HAP-1 (cell line): Measurements from ENCODE around the gene DNAJC30.
"Not testable (repeated sequence)": the region's sequence is repeated elsewhere in the genome, so short reads cannot be mapped to it uniquely, and the experiment has no call there.

Experiments used
- DNase-seq, 2 experiments: peaks; one replicate each; pipeline ENCODE4 v3.0.0-alpha.2; 2016 to 2020; ENCODE audit warnings: low spot score in 2 of 2
- H3K27me3 ChIP-seq: fragments of 250-450 bp; sonication (Bioruptor Pico); 2 replicates; pipeline ENCODE4 v1.5.1; 2020; ENCODE audit warnings: low read depth, mild to moderate bottlenecking, moderate library complexity
- H3K36me3 ChIP-seq: fragments of 250-450 bp; sonication (Bioruptor Pico); replicated peaks from 2 replicates; pipeline ENCODE4 v1.5.1; 2020; ENCODE audit warnings: mild to moderate bottlenecking
- H3K4me1 ChIP-seq: fragments of 250-450 bp; sonication (Bioruptor Pico); 2 replicates; pipeline ENCODE4 v1.5.1; 2020; ENCODE audit warnings: mild to moderate bottlenecking
- H3K4me3 ChIP-seq: fragments of 250-450 bp; sonication (Bioruptor Pico); 2 replicates; pipeline ENCODE4 v1.5.1; 2020; ENCODE audit warnings: mild to moderate bottlenecking, moderate library complexity
- H3K9me3 ChIP-seq: fragments of 250-450 bp; sonication (Bioruptor Pico); 2 replicates; pipeline ENCODE4 v1.5.1; 2020; ENCODE audit warnings: mild to moderate bottlenecking, moderate library complexity
- in situ Hi-C: fragments of 300-500 bp; cut with MboI; formaldehyde crosslinking; loops from 3 replicates; pipeline ENCODE4 v1.14.3; 2020; ENCODE audit warnings: low sequenced_read_pairs, inconsistent platforms, mixed read lengths

Gene DNAJC30

DNA sequence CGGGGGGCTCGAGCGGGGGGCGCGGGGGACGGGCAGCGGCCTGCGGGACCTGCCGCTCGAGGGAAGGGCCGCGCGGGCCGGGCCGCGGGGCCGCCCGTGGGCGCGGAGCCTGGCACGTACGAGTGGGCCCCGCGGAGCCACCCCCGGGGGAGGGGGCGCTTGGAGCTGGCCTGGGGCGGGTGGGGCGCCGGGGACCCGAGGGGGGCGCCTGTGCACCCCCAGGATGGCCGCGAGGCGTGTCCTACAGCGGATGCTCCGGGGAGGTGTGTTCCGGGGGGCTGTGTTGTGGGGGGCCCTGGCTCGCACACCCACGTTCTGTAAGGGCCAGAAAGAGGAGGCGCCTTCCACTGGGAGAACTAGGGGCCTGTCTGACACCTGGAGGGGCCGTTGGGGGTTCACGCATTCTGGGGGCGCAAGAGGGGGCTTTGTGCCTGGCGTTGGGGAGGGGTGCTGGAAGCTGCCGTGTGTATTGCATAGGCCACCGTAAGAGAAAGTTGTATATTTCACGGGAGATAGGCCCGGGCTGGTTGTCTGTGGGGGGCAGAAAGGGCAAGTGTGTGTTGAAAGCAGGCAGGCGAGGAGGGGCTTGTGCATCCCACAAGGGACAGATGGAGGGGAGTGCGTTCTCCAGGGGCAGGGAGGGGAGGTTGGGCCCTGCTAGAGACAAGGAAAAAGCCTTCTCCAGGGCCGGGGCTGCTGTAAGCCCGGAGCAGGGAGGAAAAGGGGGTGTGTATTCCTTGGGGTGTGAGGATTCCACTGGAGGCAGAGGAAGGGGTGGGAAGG is 15.0 kb downstream of the DNAJC30 start:
- peak; percentile 24 to 62 for DNase-seq
- Histone ChIP-seq H3K36me3 (peaks cover 3% of the 10 kb centered on the region; the same call in 1 of the 2 replicates), H3K9me3 (no peaks in the 10 kb centered on the region; the same call in 1 of the 2 replicates), H3K4me1 (no peaks in the 10 kb centered on the region; the same call in 1 of the 2 replicates), H3K27me3 (0 out of 2 replicates have a peak, but pooled peaks cover 3% of the 10 kb centered on the region), H3K4me3 (peak overlapping the region; percentile 51)
- in situ Hi-C loops: no loop called here

DNA sequence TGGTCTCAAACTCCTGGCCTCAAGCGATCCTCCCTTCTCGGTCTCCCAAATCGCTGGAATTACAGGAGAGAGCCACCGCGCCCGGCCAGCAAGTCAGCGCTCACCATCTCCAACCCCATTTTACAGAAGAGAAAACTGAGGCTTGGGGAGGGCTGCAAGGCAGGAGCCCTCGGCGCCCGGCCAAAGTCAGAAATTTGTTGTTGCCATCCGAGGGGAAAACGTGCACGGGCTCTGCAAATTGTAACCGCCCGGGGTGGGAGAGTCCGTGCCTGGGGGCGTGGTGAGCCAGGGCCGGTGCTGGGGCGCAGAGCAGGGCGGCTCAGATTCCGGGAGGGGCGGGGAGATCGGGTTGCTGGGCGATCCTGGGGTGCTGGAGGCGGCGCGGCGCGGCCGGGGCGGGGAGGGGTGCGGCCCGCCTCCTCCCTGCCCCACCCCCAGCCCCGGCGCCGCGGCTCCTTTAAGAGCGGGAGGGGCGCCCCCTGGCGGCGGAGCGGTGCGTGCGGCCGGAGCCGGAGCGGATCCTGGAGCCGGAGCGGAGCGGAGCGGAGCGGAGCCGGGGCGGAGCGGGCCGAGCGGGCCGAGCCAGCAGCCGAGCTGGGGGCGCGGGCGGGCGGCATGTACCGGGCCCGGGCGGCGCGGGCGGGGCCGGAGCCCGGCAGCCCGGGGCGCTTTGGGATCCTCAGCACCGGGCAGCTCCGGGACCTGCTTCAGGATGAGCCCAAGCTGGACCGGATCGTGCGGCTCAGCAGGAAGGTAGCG is 15.7 kb downstream of the DNAJC30 start, which contains the start of gene VPS37D:
TSS of gene VPS37D (plus strand) at position 488 of the 759 bp plus-strand sequence. CDS start at position 616, 128 bp downstream.
- in situ Hi-C loops: no loop called here
- peak; percentile 74 to 95 for DNase-seq

DNA sequence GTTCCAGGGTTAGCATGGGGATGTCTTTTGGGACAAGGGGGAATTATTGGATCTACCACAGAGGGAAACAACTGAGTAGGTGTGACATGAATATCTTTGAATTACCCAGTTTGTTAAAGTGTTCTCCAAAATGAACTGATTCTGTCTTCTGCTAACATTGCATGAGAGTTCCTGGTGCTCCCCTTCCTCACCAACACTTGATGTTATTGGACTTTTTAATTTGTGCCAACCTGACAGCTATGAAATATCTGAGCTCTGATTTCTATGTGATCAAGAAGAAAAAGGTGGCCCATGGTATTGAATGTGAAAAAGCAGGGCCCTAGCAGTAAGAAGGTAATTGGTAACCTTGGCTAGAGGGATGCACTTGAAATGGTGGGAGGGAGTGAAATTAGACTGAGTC is 20.2 kb downstream of the DNAJC30 start:
- DNase-seq: no peak
- no peak overlapping the region for H3K4me3 ChIP-seq
- in situ Hi-C loops: no loop called here
- peaks cover 7% of the 10 kb centered on the region; the same call in 1 of the 2 replicates for H3K27me3 ChIP-seq
- H3K9me3 ChIP-seq: peaks cover 5% of the 10 kb centered on the region
- no peaks in the 10 kb centered on the region for H3K36me3 ChIP-seq
- H3K4me1 ChIP-seq: no peaks in the 10 kb centered on the region; the same call in 1 of the 2 replicates

More for the DNA sequence above, 15.7 kb downstream of the DNAJC30 start, which contains the start of gene VPS37D:
- peak within 1 kb of the TSS; percentile 51 for H3K4me3 ChIP-seq
- H3K9me3 ChIP-seq: peaks cover 5% of the 10 kb centered on the region
- 0 out of 2 replicates have a peak, but pooled peaks cover 3% of the 10 kb centered on the region for H3K27me3 ChIP-seq
- peaks cover 3% of the 10 kb centered on the region; the same call in 1 of the 2 replicates for H3K36me3 ChIP-seq
- H3K4me1 ChIP-seq: no peaks in the 10 kb centered on the region; the same call in 1 of the 2 replicates

DNA sequence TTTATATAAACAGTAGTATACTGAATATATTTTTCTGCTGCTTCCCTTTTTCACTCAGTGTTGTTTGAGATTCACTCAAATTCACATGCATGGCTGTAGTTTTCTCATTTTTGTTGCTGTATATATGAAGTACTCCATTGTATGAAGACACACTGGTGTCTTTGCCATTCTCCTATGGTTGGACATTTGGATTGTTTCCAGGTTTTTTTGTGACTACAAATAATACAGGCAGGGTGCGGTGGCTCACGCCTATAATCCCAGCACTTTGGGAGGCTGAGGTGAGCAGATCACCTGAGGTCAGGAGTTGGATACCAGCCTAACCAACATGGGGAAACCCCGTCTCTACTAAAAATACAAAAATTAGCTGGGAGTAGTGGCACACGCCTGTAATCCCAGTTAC is 22.7 kb downstream of the DNAJC30 start:
- DNase-seq, H3K4me1 ChIP-seq: not testable (repeated sequence)

DNA sequence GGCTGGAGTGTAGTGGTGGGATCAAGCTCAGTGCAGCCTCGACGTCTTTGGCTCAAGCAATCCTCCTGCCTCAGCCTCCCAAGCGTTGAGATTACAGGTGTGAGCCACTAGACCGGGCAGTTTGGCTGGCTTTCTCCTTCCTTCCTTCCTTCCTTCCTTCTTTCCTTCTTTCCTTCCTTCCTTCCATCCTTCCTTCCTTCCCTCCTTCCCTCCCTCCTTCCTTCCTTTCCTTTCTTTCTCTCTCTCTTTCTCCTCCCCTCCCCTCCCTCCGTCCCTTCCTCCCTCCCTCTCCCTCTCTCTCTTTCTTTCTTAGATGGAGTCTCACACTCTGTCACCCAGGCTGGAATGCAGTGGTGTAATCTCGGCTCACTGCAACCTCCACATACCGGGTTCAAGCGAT is 23.3 kb downstream of the DNAJC30 start:
- Histone ChIP-seq H3K4me3 (no peak overlapping the region), H3K9me3 (peaks cover 5% of the 10 kb centered on the region), H3K27me3 (peaks cover 4% of the 10 kb centered on the region; the same call in 1 of the 2 replicates), H3K4me1 (no peaks in the 10 kb centered on the region; the same call in 1 of the 2 replicates), H3K36me3 (no peaks in the 10 kb centered on the region)
- in situ Hi-C loops: no loop called here
- DNase-seq: no peak

More for the DNA sequence above, 22.7 kb downstream of the DNAJC30 start:
- H3K27me3 ChIP-seq, H3K9me3 ChIP-seq, H3K36me3 ChIP-seq, in situ Hi-C loops, H3K4me3 ChIP-seq: not testable (repeated sequence)

DNA sequence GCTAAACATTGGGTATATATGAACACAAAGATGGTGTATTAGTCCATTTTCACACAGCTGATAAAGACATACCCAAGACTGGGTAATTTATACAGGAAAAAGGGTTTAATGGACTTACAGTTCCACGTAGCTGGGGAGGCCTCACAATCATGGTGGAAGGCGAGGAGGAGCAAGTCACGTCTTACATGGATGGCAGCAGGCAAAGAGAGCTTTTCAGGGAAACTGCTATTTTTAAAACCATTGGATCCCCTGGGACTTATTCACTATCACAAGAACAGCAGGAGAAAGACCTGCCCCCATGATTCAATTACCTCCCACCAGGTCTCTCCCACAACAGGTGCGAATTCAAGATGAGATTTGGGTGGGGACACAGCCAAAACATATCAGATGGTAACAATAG is 27.9 kb downstream of the DNAJC30 start:
- H3K36me3 ChIP-seq, DNase-seq, H3K9me3 ChIP-seq, H3K4me3 ChIP-seq, H3K27me3 ChIP-seq, in situ Hi-C loops, H3K4me1 ChIP-seq: not testable (repeated sequence)

DNA sequence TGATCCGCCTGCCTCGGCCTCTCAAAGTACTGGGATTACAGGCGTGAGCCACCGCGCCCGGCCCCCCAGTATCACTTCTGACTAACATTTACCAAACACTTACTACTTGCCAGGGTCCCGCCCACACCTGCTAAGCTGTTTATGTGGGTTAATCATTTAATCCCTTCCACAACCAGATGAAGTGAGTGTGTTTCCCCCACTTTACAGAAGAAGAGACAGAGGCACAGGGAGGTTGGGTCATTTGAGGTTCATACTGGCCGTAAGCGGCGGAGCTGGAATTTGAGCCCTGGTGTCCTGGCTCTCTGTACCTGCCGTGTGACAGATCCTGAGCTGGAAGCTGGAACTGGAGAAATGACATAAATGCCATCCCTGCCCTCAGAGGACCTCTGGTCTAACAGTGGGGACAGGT is 30.7 kb downstream of the DNAJC30 start:
- H3K4me3 ChIP-seq: no peak overlapping the region
- H3K9me3 ChIP-seq: no peaks in the 10 kb centered on the region
- H3K36me3 ChIP-seq: no peaks in the 10 kb centered on the region
- peaks cover 4% of the 10 kb centered on the region for H3K4me1 ChIP-seq
- in situ Hi-C loops: no loop called here
- no peak for DNase-seq
- peaks cover 5% of the 10 kb centered on the region for H3K27me3 ChIP-seq

DNA sequence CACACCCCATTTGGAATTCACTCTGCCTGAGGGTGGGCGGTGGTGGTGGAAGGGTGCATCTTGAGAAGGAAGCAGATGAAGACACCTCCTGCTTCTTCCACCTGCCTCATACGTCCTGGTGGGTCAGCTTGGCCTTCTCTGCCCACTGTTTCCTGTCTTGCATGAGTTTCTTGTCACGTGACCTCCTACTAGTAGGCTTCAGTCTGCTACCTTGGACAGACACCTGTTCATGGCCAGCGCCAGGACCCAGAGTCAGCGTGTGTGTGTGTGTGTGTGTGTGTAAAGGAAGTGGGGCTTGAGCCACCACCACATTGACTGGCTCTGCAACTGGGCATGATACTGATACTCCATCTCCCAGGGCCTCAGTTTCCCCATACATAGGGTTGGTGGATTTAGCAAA is 32.7 kb downstream of the DNAJC30 start:
- in situ Hi-C loops: no loop called here
- Histone ChIP-seq H3K9me3 (no peaks in the 10 kb centered on the region), H3K36me3 (no peaks in the 10 kb centered on the region), H3K4me1 (peaks cover 4% of the 10 kb centered on the region), H3K4me3 (no peak overlapping the region), H3K27me3 (peaks cover 5% of the 10 kb centered on the region)
- no peak for DNase-seq

DNA sequence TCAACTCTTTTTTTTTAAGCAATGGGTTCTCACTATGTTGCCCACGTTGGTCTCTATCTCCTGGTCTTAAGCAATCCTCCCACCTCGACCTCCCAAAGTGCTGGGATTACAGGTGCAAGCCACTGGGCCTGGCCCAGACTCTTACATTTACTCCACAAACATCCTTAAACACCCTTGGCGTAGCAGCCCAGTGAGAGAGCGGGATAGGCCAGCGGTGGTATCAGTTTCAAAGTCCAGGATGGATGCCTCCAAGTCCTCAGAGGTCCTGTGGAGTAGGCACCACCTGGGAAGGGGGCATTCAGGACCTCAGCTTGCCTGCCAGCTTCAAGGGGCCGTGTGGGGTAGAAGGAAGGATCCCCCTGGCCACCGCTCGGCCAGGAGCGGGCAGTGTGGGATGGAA is 33.7 kb downstream of the DNAJC30 start:
- H3K4me1 ChIP-seq: peaks cover 4% of the 10 kb centered on the region
- in situ Hi-C loops: no loop called here
- no peaks in the 10 kb centered on the region for H3K36me3 ChIP-seq
- H3K27me3 ChIP-seq: peaks cover 5% of the 10 kb centered on the region
- no peaks in the 10 kb centered on the region for H3K9me3 ChIP-seq
- H3K4me3 ChIP-seq: no peak overlapping the region
- no peak for DNase-seq

DNA sequence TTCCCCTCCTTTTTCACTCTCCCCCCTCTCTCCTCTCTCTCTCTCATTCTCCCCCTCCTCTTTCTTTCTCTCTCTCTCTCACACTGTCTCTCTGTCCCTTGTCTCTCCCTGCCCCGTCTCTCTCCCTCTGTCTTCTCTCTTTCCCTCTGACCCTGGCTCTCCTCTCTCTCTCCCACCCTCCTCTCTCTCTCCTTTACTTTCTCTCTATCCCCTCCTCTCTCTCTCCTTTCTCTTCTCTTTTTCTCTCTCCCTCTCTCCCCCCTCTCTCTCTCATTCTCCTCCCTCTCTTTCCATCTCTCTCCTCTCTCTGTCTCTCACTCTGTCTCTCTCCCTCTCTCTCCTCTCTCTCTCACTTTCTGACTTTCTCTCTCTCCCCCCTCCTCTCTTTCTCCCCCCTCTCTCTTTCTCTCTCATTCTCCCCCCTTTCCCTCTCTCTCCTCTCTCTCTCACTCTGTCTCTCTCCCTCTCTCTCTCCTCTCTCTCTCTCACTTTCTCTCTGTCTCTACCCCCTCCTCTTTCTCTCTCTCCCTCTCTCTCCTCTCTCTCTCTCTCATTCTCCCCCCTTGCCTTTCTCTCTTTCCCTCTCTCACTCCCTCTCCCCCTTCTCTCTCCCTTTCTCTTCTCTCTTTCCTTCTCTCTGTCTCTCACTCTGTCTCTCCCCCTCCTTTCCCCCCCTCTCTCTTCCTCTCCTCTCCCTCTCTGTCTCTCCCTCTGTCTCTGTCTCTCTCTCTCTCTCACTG is 34.5 kb downstream of the DNAJC30 start:
- no peak overlapping the region for H3K4me3 ChIP-seq
- H3K27me3 ChIP-seq: peaks cover 5% of the 10 kb centered on the region
- in situ Hi-C loops: no loop called here
- no peak for DNase-seq
- H3K36me3 ChIP-seq: no peaks in the 10 kb centered on the region
- peaks cover 4% of the 10 kb centered on the region for H3K4me1 ChIP-seq
- H3K9me3 ChIP-seq: no peaks in the 10 kb centered on the region

DNA sequence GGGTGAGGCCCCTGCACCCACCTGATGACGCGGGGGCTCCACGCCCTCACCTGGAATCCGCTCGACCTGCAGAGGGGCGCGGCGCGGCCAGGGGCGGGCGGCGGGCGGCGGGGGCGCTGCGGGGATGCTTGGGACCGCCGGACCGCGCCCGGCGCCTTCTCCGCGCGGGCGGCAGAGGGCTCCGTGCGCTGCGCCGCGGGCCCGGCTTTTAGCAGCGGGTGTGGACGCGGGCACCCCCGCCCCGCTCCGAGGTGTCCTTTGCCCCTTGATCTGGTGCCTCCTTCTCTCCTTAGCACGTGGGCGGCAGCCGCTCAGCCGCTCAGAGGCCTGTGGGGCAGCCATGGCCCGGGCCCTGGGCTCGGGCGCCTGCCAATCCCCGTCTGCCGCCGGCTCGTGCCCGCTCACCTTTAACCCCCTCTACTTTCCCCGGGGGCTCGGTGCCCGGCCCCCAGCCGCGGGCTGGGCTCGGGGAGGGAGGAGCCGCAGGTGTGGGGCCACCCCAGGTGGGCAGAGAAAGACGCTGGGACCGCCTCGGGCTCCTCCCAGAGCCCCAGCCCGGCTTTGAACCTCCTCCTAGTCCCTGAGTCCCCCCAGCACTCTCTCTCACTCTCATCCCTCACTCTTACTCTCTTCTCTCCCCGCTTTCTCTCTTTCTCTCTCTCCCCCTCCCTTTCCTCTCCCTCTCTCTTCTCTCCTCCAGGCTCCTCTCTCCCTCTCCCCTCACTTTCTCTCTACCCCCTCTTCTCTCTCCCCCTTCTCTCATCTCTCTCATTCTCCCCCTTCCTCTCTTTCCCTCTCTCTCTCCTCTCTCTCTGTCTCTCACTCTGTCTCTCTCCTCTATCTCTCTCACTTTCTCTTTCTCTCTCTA is 35.3 kb downstream of the DNAJC30 start:
- H3K36me3 ChIP-seq: no peaks in the 10 kb centered on the region
- H3K27me3 ChIP-seq: peaks cover 5% of the 10 kb centered on the region
- DNase-seq: peak in 1 of 2 experiments; percentile 47
- peak overlapping the region; percentile 36 for H3K4me3 ChIP-seq
- H3K9me3 ChIP-seq: no peaks in the 10 kb centered on the region
- peaks cover 4% of the 10 kb centered on the region for H3K4me1 ChIP-seq
- in situ Hi-C loops: no loop called here

DNA sequence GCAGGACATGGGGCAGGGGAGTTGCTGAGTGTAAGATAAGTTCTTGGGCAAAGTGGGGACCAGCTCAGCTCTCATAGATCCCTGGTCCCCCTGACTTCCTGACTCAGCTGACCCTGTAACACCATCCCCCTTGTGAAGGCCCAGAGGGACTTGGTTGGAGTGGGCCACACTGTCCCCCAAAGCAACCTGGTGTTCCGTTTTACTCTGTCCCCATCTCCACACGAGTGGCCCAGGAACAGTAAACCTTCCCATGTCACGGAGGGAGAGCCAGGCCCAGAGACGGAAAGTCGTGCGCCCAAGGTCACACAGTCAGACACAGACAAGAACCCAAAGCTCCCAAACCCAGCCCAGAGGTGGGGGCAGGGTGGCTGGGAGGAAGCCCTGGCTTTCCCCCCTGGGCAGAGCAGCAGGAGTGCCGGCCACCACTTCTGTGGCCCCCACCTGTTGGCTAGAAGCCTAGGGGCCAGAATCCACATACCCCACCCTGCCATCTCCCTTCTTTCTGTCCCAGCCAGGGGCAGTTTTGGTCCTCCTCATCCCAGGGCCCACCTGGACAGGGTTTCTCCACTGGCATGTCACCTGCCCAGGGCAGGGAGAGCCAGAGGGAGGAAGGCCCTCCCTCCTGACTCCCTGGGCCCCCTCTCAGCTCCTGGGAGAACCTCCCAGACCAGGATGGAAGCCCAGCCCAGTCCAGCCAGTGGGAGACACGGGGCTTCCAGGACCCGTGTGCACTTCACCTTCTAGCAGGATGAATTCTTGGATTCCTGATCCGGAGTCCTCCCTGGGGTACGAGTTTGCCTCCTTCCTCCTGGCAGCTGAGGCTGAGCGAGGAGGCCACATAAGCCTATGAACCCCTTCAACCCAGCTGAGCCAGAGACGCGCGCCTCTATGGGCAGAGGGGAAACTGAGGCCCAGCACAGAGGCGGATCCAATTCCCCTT is 36.2 kb downstream of the DNAJC30 start:
- no peak for DNase-seq
- in situ Hi-C loops: no loop called here
- peaks cover 5% of the 10 kb centered on the region for H3K27me3 ChIP-seq

More for the DNA sequence above, 36.2 kb downstream of the DNAJC30 start:
- Histone ChIP-seq H3K9me3 (no peaks in the 10 kb centered on the region), H3K4me3 (peak overlapping the region; percentile 36), H3K4me1 (peaks cover 4% of the 10 kb centered on the region), H3K36me3 (no peaks in the 10 kb centered on the region)
